ENCODE data around the gene FBLN2. TPM values are rescaled to one million over a fixed set of nuclear protein-coding genes. Genes with fewer than 3 reads are reported as not detected.
A peak's percentile ranks its signal among the peaks of the same experiment; 100 is the strongest.

The FBLN2 gene
- total and polyA plus RNA-seq, 2 of the 4 experiments (the other 2 are of a cell fraction), result 11.8 to 60.8 TPM

GRCh38 chr3:13549623-13550422 is 898 bp downstream of the FBLN2 start:
- Histone ChIP-seq H3K27me3 (ENCODE audit: control insufficient read depth, insufficient read depth, low read length) (peaks cover 3% of the 10 kb centered on the region; the same call in 1 of the 2 replicates), H2AFZ (replicated peaks; ENCODE audit: low read length, poor library complexity) (peak overlapping the region; percentile 51), H3K56ac (ENCODE audit: extremely low read depth, insufficient read depth, low read length) (no peak overlapping the region), H3K9ac (ENCODE audit: low read depth, low read length) (no peak overlapping the region), H4K20me1 (ENCODE audit: insufficient read depth, low read length) (no peaks in the 10 kb centered on the region), H2AK5ac (ENCODE audit: low read depth, low read length) (no peak overlapping the region), H3K9me1 (ENCODE audit: insufficient read depth, low read length) (peaks cover 5% of the 10 kb centered on the region; the same call in 1 of the 2 replicates), H3K23ac (ENCODE audit: low read depth, low read length) (no peak overlapping the region), H2BK120ac (ENCODE audit: low read depth, low read length) (no peak overlapping the region), H2BK15ac (ENCODE audit: low read depth, low read length) (no peak overlapping the region), H3K79me1 (ENCODE audit: low read depth in 1 of 2, low read length in 2 of 2) (no peaks in the 10 kb centered on the region), H3K4me1 (ENCODE audit: control insufficient read depth, insufficient read depth, low read length) (peaks cover 8% of the 10 kb centered on the region), H3K18ac (ENCODE audit: low read depth, low read length) (no peak overlapping the region), H3K27ac (ENCODE audit: insufficient read depth, low read length) (no peak overlapping the region), H3K14ac (replicated peaks; ENCODE audit: low read depth, low read length) (no peak overlapping the region), H4K91ac (ENCODE audit: insufficient read depth, low read depth, low read length) (no peak overlapping the region), H3K4ac (ENCODE audit: low read depth, low read length) (no peak overlapping the region), H3K4me2 (ENCODE audit: low read depth, low read length) (no peak overlapping the region), H2BK5ac (ENCODE audit: low read depth, low read length, poor library complexity, severe bottlenecking) (no peak overlapping the region), H4K8ac (ENCODE audit: low read depth in 2 of 2, low read length in 2 of 2) (no peak overlapping the region), H2BK20ac (ENCODE audit: low read depth, low read length) (no peak overlapping the region), H2AK9ac (replicated peaks; ENCODE audit: low read depth, low read length, poor library complexity) (no peak overlapping the region), H3K36me3 (ENCODE audit: control insufficient read depth, insufficient read depth, low read length) (no peaks in the 10 kb centered on the region), H4K5ac (ENCODE audit: low read depth, low read length) (no peak overlapping the region), H3K4me3 (ENCODE audit: insufficient read depth, low read depth, low read length) (no peak overlapping the region), H3K9me3 (ENCODE audit: control insufficient read depth, insufficient read depth, low read length) (no peaks in the 10 kb centered on the region)
- in situ Hi-C loops (cut with MboI; ENCODE audit: low sequenced_read_pairs), result no loop called here
- CTCF ChIA-PET, result no interaction called here
- DNase-seq (no peak), ATAC-seq (ENCODE audit: low read depth) (no peak)
- WGBS, 2 experiments (ENCODE audit: extremely low coverage in 2 of 2, insufficient read length in 1 of 2), result 73% methylated on average over 6 of the region's 18 CpGs; no CpG with 5 or more reads in 1 of the 2 experiments
- no peak for TF ChIP-seq RFX5 (IDR thresholded peaks at IDR 0.05; ENCODE audit: low read depth, low read length)
- TF ChIP-seq MXI1 (IDR thresholded peaks at IDR 0.05; ENCODE audit: borderline replicate concordance, low read depth, low read length), result no peak
- TF ChIP-seq SMC3 (IDR thresholded peaks at IDR 0.05; ENCODE audit: low read depth, low read length), result no peak
- TF ChIP-seq MAFK (IDR thresholded peaks at IDR 0.05; ENCODE audit: low read depth, low read length), result no peak
- no peak for TF ChIP-seq CEBPB (IDR thresholded peaks at IDR 0.05; ENCODE audit: low read depth, low read length)
- TF ChIP-seq FOS (IDR thresholded peaks at IDR 0.05; ENCODE audit: low read depth, low read length), result no peak
- no peak for TF ChIP-seq CHD1 (IDR thresholded peaks at IDR 0.05; ENCODE audit: low read depth, low read length)
- no peak for TF ChIP-seq RAD21 (IDR thresholded peaks at IDR 0.05; ENCODE audit: low read length)
- TF ChIP-seq RCOR1 (IDR thresholded peaks at IDR 0.05; ENCODE audit: insufficient replicate concordance, low read length), result no peak
- no peak for TF ChIP-seq BHLHE40 (IDR thresholded peaks at IDR 0.05; ENCODE audit: low read depth, low read length)
- TF ChIP-seq USF2 (IDR thresholded peaks at IDR 0.05; ENCODE audit: low read depth, low read length), result no peak
- no peak for TF ChIP-seq MAZ (IDR thresholded peaks at IDR 0.05; ENCODE audit: borderline replicate concordance, low read depth, low read length)
- TF ChIP-seq POLR2A (IDR thresholded peaks at IDR 0.05; ENCODE audit: low read depth, low read length), result no peak
- no peak for TF ChIP-seq CTCF (conservative IDR thresholded peaks at IDR 0.05; ENCODE audit: low read depth, low read length)
- TF ChIP-seq NFE2L2 (IDR thresholded peaks at IDR 0.05; ENCODE audit: low read depth, low read length), result no peak
- no peak for TF ChIP-seq ELK1 (IDR thresholded peaks at IDR 0.05; ENCODE audit: borderline replicate concordance, low read depth, low read length)
- POLR2A ChIA-PET (ENCODE audit: unreplicated experiment), result no interaction called here
- BruUV-seq (replicated peaks), result no TSS peak
- dilution Hi-C loops (cut with HindIII; ENCODE audit: low sequenced_read_pairs, unreplicated experiment), result no loop called here
- intact Hi-C loops (cut with micrococcal nuclease), result no loop called here

Measured in IMR-90 (cell line).